ENCODE measurements around the gene FBXL20. TPM values are rescaled to one million over a fixed set of nuclear protein-coding genes. Genes with fewer than 3 reads are reported as not detected.

FBXL20 gene
- total RNA-seq, 1 donor from 2014 or later = 27.1 TPM

DNA sequence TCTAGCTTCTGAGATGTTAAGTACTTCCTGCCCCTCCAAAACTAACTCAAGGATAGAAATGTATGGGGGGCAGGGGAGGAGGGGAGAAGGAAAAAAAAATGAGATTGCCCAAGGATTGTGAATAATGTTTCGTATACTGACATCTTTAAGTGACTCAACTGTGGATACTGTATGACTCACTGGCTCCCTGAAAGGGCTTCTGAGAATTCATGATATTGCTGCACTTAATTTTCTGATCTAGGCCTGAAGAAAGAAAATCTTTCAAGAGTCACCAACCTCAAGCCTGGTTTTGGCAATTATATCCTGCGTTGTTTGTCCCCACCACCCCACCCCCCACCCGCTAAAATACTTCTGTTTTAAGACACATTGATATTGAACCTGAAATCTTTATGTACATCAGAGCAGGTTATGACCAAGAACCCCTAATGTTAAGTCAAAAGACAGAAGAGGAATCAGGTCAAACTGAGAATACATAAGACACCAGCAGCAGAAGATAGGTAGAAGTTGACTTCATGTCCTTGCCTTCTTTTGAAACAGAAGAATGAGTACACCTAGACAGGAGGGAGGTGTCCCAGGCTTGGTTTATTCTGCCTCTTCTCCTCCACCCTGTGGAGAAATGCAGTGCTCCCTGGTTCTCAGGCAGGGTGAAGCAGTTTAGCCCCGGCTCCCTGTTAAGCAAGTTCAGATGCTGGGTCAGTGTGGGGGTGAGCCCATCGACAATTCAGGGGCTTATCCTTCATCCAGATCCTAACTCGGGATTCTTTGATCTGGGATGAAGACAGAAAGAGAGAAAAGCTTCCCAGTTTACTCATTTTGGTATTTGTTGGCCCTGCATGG, 3.3 kb upstream of the FBXL20 start:
- H3K27ac ChIP-seq = no peak overlapping the region
- H3K36me3 ChIP-seq = peaks cover 21 to 31% of the 10 kb centered on the region in 2 donors
- intact Hi-C loops (cut with DNase I) = loop anchor here (5.0 kb wide), 4 partner anchors 37 to 207 kb away; partner anchors contain the start of genes CACNB1 and CDK12
- peaks cover 0 to 5% of the 10 kb centered on the region in 2 donors for H3K4me1 ChIP-seq
- TF ChIP-seq, protein P1, sequence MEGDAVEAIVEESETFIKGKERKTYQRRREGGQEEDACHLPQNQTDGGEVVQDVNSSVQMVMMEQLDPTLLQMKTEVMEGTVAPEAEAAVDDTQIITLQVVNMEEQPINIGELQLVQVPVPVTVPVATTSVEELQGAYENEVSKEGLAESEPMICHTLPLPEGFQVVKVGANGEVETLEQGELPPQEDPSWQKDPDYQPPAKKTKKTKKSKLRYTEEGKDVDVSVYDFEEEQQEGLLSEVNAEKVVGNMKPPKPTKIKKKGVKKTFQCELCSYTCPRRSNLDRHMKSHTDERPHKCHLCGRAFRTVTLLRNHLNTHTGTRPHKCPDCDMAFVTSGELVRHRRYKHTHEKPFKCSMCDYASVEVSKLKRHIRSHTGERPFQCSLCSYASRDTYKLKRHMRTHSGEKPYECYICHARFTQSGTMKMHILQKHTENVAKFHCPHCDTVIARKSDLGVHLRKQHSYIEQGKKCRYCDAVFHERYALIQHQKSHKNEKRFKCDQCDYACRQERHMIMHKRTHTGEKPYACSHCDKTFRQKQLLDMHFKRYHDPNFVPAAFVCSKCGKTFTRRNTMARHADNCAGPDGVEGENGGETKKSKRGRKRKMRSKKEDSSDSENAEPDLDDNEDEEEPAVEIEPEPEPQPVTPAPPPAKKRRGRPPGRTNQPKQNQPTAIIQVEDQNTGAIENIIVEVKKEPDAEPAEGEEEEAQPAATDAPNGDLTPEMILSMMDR (IDR thresholded peaks at IDR 0.05) = no peak
- no peak for DNase-seq (ENCODE audit: low spot score in 2 of 2)
- no peaks in the 10 kb centered on the region for H3K27me3 ChIP-seq
- no peaks in the 10 kb centered on the region for H3K9me3 ChIP-seq
- no peak overlapping the region for H3K4me3 ChIP-seq

DNA sequence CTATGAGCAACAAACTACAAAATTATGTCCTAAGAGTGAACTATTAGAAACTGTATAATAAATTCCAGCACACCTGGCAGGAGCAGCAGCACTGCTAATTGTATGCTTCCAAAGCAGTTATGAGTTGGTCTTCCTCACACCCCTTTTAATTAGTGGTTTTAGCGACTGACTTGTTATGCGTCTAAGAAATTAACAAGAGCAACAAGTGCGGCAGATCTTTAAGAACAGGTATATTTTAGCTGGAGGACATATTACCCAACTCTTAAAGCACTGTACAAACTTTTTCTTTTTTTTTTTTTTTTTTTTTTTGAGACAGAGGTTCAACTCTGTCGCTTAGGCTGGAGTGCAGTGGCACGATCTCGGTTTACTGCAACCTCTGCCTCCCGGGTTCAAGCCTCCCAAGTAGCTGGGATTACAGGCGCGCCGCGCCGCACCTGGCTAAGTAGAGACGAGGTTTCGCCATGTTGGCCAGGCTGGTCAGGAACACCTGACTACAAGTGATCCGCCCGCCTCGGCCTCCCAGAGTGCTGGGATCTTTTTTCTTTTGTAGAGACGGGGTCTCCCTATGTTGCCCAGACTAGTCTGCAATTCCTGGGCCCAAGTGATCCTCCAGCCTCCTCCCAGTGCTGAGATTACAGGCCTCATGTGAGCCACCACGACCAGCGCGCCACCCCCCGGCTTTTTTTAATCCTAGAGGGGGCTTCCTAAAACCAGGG, 1.6 kb upstream of the FBXL20 start:
- TF ChIP-seq, protein P1 (IDR thresholded peaks at IDR 0.05) = no peak
- H3K27me3 ChIP-seq = no peaks in the 10 kb centered on the region
- DNase-seq (ENCODE audit: low spot score in 2 of 2) = no peak
- intact Hi-C loops (cut with DNase I) = loop anchor here (2.0 to 5.0 kb wide), 5 partner anchors 36 to 206 kb away; partner anchors contain the start of genes CACNB1, CDK12 and MED1
- peaks cover 3 to 14% of the 10 kb centered on the region in 2 donors for H3K36me3 ChIP-seq
- H3K9me3 ChIP-seq = no peaks in the 10 kb centered on the region
- H3K4me1 ChIP-seq = peaks cover 0 to 14% of the 10 kb centered on the region in 2 donors
- no peak overlapping the region for H3K27ac ChIP-seq
- no peak overlapping the region for H3K4me3 ChIP-seq

DNA sequence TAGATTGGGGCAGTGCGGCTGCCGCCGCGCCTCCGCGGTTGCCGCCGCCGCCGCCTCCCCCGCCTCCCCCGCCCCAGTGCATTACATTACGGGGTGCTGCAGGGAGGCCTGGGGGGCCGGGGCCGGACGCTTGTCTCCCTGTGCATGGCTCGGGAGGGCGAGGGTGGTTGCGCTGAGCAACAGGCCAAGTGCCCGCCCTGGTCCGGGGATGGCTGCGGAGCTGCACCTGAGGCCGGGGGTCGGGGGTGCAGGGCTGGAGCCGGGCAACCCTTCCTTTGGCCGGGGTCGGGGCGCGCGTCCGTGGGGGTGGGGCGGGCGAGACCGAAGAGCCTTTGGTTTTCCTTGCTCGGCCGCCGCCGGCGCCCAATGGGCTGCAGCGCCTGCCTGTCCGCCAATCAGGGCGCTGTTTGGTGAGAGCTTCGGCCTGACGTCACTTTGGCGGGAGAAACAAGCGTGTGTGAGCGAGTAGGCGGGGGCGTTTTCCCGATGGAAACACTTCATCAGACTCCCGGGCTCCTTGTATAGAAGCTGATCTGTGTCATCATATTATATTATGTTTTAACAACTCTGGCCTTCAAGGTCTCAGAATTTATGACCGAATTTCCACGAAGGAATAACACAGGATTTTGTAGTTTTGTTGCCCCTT, 941 bp upstream of the FBXL20 start:
- Histone ChIP-seq H3K27me3 (no peaks in the 10 kb centered on the region), H3K27ac (peak overlapping the region; percentile 89 to 96), H3K4me1 (peaks cover 0 to 14% of the 10 kb centered on the region in 2 donors), H3K4me3 (peak overlapping the region; percentile 96 to 97), H3K9me3 (no peaks in the 10 kb centered on the region), H3K36me3 (peaks cover 0 to 7% of the 10 kb centered on the region in 2 donors)
- intact Hi-C loops (cut with DNase I) = loop anchor here (2.0 to 5.0 kb wide), 5 partner anchors 35 to 205 kb away; partner anchors contain the start of genes CACNB1, CDK12 and MED1
- peak; percentile 82 to 95 for DNase-seq (ENCODE audit: low spot score in 2 of 2)
- TF ChIP-seq, protein P1 (IDR thresholded peaks at IDR 0.05) = no peak

DNA sequence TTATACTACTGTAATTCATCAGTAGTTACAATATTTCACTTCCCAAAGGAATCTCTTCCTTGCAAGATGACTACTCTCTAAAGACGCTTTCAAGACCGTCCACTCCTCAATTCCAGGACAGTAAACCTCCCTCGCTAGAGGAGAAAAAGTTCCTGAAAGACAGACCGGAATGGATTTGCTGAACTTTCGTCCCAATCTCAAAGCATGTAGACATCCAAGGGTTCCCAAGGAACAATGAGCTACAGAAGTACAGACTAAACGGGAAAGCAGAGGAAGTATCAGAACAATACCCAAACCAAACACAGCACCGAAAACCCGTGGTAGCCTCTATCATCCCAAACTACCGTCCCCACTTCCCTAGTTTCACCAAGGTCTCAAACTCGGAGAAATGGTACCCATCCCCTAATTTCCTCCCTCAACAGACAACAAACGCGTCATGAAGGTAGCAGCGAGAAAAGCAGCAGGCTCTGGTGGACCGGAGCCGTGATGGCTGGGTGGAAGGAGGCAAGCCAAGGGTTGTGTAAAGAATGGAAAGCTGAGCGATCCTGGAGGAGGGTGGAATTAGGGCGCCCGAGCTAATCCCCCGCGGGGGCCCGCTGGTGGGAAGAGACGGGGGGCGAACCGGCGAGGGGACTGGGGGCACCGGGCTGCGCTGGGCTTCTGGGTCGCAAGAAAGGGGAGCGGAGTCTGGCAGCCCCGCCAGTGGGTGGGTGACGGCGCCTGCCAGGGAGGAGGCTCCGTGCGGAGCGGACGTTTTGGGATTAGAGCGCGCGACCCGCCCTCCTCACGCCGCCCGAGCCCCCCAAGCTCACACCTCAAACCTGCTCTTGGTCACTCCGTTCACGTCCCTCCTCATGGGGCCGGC, 647 bp downstream of the FBXL20 start:
- peaks cover 0 to 6% of the 10 kb centered on the region in 2 donors for H3K36me3 ChIP-seq
- no peak for DNase-seq (ENCODE audit: low spot score in 2 of 2)
- TF ChIP-seq, protein P1 (IDR thresholded peaks at IDR 0.05) = no peak
- peak overlapping the region; percentile 96 to 97 for H3K4me3 ChIP-seq
- intact Hi-C loops (cut with DNase I) = loop anchor here (5.0 kb wide), 4 partner anchors 33 to 203 kb away; partner anchors contain the start of genes CACNB1 and CDK12
- H3K9me3 ChIP-seq = no peaks in the 10 kb centered on the region
- H3K27ac ChIP-seq = peak overlapping the region; percentile 89 to 96
- no peaks in the 10 kb centered on the region for H3K27me3 ChIP-seq
- peaks cover 0 to 14% of the 10 kb centered on the region in 2 donors for H3K4me1 ChIP-seq
